Measurements from ENCODE around the gene PPY. TPM values are rescaled to one million over a fixed set of nuclear protein-coding genes. Genes with fewer than 3 reads are reported as not detected.
"Not testable (repeated sequence)": the region's sequence is repeated elsewhere in the genome, so short reads cannot be mapped to it uniquely, and the experiment has no call there.

Gene PPY, protein sequence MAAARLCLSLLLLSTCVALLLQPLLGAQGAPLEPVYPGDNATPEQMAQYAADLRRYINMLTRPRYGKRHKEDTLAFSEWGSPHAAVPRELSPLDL
- not detected for total RNA-seq

DNA sequence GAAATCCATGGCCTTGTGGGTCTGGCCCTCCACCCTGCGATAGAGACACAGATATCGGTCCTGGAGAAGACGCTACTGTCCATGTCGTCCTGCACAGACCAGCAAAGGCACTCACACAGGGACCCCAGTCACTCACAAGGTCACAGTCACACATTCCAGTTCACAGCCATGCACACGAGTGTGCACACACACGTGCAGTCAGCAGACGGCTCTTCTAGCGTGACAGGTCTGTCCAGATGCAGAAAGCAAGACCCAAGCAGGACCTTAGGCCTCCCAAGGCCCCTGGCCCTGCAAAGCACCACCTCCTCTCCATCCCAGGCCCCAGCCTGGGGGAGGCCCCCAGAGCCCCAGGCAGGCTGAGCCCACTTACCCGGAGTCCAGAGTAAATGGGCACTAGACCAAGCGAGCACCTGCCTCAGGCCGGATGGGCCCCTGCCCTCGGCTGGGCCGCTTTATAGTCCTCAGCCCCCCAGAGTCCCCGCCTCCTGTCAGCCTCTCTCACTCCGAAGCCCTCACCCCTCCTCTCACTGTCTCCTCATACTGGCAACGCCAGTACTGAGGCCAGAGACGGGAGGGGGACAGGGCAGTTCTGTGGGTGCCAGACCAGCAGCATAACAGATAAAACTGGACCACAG is at the start of gene PPY:
PPY (minus strand) TSS at position 426 of the 635 bp plus-strand sequence. CDS start 822 bp downstream, outside the sequence.
- DNase-seq: no peak

DNA sequence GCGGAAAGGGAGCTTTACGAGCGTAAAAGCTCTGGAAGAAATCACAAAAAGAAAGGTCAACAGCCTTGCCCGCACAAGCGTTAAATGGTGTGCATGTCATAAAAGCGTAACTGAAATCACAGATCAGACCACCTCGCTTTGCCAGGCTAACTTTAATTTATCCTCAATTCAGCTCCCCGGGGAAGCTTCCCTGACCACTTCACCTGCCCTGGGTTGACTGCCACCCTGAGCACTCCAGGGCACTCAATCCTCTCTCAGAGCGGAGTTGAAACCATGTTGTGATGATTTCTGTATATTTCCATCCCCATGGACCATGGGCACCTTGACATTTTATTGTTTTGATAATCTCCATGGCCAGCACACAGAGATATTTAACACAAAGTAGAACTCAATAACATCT is 46.0 kb upstream of the PPY start:
- no peak for DNase-seq

DNA sequence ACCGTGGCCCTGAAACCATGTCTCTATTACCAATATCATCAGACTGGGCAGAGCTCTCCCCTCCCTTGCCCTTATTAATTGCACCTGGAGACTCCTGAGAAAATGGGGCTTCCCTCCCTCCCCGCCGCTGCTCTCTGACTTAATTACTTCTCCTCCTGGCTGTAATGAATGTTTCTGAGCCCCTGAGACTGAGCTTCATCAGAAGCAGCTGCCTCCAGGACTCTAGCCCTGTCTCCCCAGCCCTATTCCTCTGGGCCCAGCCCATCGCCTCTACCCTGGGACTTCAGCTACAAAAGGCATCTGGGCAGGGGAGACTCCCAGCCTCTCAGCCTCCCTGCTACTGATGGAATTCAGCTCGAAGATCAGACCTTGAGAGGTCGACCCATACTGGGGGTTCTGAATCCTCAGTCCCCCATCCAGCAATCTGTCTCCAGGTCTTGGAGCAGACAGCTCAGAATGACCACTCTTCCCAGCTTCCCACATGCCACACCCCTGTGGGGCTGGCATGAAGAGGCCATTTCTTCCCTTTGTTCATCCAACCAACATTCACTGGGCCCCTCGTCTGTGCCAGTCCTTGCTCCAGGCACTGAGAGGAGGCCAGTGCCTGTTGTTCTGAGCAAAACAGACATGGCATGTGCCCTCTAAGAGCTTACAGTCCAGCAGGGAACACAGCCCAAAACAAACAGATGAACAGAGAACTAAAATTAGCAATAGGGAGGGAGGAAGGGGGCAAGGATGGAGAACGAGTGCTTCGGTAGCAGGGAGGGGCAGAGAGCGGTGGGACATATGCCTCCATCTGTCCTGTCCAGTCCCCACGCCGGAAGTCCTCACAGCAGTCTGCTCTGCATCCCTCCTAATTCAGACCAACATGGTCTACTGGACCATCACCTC is 45.1 kb upstream of the PPY start:
- no peak for DNase-seq

DNA sequence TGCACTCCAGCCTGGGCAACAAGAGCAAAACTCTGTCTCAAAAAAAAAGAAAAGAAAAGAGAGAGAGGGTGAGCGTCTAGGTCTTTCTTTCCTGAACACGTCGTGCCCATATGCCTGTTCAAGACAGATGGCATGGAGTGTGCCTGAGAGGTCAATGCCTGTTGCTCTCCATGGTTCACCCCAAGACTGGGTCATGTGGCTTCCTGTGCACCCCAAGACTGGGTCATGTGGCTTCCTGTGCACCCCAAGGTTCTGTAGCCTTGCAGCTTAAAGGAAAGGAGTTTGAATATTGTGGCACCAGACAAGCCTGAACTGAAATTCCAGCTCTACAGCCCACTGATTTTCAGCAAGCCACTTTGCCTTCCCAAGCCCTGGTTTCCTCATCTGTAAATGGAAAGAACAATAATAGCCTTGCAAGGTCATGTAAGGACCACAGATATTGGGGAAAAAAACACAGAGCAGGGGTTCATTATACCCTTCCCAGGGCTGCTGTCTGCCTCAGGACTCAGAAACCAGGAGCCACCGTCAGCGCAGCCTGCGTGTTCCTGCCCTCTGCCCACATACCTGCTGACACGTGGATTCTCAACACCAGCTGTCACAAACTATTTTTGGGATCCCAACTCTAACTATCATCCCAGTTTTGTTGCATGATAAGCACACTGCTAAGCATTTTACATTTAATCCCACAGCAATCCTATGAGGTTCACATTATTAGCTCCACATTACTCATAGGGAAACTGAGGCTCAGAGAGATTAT is 44.1 kb upstream of the PPY start:
- no peak for DNase-seq

DNA sequence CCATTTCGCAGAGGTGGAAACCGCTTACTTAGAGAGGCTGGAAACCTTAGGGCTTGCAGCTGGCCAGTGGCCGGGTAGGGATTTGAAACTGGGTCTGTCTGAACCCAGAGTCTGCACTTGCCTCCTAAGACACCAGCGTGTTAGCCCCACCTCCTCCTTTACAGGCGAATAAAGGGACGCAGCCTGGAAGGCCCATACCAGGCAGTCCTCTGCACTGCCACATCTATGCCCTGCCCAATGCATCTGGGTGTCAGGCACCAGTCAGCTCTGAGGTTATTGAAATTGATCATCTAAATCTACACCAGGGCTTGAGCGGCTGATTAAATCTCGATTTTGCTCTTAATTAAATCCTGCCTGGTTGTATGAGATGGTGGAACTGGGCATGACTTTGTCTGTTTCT is 42.2 kb upstream of the PPY start:
- no peak for DNase-seq

DNA sequence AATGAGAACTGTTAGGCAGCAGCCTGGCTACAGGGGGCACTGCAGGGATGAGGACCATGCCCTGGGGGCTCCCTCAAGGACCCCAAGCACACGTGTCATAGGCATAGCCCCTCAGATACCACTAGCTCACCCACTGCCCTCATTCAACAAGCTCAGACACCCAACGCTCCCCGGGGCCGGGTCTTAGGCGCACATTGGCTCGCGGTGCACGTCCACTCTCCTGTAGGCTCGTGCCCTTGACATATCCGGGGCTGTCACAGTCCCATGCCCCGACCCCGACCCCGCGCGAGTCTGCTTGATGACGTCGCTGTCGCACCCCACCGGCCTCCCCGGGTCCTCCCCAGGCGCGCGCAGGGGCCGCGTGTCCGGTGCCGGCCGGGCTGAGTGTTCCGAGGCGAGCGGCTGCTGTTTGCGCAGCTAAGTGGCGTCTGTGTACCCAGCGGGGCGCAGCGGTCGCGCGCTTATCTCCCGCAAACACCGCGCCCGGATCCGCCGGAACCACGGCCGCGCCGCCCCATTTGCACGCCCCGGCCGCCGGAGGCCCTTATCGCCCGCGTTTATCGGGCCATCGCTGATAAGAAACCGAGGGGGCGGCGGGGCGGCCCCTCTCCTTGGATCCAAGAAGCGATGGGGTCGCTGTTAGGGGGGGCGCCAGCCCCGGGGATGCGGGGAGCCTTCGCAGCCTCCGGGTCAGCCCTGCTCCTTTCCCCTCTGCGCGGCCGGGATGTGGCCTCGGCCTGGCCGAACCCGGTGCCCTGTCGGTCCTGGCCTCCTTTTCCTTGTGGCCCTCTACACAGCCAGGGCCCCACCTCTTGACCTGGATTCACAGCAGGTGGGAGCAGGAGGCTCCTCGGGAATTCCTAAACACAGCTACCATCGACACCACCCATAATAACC is 41.5 kb upstream of the PPY start:
- no peak for DNase-seq

DNA sequence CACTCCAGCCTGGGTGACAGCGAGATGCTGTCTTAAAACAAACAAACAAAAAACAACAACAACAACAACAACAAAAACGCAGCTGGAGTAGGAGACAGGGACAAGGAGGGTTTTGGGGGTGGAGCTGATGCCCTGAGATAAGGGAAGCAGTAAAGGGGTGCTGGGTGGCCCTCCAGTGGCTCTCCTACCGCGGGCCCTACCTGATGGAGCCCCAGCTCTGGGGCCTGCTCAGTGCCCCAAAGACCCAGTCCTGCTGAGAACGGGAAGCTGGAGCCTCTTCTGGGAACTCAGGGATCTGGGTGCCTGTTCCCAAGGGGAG is 40.9 kb upstream of the PPY start:
- DNase-seq: no peak

DNA sequence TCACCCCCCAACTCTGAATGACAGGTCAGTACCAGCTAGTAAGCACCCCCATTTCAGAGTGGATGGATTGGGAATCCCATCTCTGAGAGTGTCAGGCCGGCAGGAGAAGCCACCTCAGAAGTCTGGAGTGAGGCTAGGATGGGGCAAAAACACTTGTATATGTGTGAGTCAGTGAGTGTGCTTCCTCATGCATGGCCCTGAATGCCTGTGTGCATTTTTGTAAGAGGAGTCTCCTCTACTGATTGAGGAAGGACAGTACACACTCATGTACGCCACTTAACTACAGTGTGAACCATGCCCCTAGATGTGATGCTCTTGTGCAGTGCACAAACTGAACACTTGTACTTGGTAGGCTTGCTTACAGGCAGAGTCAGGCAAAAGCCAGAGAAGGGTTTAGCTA is 39.9 kb upstream of the PPY start:
- DNase-seq: no peak

DNA sequence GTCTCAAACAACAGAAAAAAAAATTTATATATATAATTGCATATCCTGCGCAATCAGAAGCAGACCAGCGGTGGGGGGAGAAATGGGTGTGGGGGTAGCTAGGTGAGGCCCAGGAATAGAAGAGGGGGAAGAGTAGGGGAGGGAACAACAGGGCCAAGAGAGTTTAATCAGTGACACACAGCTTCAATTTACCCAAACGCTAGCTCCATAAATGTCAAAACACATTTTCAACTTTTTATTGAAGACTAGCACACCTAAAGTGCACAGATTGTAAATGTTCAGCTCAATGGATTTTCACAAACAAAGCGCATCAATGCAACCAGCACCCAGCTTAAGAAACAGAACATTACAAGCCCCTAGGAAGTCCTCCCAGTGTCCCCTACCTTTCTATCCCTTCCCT is 37.4 kb upstream of the PPY start:
- no peak for DNase-seq

DNA sequence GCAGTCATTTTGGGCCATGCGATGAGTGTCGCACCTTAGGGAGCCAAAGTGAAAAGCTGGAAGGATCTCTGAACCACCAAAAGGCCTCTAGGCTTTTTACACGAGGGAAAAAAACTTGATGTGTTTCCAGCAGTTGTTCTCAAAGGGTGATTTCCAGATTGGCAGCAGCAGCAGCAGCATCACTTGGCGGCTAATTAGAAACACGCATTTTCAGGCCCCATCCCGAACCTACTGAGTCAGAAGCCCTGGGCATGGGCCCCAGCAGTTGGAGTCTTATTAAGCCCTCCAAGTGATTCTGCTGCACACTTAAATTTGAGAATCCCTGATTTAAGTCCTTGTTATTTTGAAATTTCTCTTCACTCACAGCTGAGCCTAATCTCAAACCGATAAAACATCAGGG is 36.7 kb upstream of the PPY start:
- DNase-seq: no peak

DNA sequence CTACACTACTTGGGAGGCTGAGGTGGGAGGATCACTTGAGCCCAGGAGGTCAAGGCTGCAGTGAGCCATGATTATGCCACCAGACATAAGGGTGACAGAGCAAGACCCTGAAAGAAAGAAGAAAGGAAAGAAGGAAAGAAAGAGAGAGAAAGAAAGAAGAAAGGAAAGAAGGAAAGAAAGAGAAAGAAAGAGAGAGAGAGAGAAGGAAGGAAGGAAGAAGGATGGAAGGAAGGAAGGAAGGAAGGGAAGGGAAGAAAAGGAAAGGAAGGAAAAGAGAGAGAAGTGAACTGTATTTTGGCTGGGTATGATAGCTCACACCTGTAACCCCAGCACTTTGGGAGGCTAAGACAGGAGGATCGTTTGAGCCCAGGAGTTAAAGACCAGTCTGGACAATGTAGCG is 35.8 kb upstream of the PPY start:
- DNase-seq: no peak

DNA sequence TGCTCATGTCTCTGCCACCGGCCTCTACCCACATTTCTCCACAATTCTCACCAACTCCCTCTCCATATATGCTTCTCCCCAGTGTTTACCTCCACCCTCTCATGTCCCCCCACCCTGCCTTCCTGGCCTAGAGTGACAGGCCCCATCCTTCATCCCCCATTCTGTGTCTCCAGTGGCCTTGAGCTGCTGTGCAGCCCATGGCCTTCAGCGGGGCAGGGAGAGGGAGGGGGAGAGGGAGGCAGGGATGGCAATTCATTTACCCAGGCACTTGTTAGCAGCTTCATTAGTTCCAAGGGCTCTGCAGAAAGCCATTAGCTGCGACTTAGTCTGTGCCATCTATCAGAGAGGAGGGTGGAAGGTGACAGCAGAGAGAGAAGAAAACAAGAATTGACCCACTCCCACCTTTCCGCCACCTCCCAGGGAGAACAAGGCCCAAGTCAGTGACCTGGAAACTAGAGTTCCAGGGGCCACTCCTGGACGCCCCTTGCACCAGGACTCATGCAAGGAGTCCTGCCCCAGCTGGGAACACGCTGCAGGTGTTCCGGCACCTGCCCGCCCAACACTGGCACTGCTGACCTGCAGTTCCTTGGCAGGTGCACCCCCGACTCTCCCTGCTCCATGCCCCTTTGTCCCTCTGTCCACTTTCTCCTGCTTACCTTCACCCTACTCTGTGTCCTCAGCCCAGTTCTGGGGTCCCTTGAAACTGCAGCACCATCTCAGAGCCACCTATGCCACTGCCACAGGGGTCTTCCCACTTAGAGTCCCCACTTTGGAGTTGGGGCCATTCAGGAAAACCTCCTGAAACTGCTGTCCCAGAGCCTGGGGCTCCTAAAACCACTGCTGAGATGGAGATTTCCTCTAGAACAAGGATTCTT is 34.9 kb upstream of the PPY start:
- no peak for DNase-seq

DNA sequence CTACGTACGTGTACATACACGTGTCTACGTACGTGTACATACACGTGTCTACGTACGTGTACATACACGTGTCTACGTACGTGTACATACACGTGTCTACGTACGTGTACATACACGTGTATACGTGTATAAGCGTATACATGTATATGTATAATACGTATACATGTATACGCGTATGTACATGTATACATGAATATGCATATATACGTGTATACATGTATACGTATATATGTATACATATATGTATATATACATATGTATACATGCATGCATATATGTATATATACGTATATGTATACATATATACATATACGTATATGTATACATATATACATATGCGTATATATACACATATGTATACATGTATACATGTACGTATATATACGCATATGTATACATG is 33.6 kb upstream of the PPY start:
- DNase-seq: no peak

DNA sequence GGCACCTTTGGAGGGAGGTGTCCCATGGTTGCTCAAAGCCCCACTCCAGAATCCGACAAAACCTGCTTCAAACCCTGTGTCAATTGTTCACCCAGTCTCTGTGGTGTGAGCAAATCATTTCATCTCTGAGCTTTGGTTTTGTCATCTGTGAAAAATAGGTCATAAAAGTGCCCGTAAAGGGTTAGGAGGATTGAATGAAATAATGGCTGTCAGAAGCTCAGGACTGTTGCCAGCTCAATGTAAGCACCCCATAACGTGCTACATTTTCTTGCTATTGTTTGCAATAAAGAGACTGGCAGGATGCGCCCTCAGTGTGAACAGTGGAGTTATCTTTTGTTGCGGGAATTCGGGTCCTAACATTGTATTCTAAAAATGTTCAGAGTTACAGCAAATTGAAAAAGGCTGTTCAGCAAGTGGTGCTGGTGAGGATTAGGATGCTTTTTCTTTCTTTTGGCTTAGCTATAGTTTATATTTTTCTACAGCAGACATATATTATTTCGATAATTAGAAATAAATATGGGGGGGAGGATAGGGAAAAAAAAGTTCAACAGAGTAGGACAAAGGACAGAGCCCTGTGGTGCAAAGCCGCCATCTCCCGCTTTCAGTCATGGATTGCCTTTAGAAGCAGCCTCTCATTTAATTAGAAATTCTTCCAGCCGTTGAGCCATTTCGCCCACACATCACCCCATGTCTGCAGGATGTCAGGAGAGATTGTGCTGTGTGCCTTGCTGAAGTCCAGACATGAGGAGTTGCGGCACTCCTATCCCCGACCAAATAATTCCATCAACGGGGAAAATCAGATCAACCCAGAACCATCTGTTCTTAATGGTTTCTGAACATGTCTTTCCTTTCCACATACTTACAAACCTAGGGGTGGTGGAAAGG is 32.3 kb upstream of the PPY start:
- DNase-seq: no peak

DNA sequence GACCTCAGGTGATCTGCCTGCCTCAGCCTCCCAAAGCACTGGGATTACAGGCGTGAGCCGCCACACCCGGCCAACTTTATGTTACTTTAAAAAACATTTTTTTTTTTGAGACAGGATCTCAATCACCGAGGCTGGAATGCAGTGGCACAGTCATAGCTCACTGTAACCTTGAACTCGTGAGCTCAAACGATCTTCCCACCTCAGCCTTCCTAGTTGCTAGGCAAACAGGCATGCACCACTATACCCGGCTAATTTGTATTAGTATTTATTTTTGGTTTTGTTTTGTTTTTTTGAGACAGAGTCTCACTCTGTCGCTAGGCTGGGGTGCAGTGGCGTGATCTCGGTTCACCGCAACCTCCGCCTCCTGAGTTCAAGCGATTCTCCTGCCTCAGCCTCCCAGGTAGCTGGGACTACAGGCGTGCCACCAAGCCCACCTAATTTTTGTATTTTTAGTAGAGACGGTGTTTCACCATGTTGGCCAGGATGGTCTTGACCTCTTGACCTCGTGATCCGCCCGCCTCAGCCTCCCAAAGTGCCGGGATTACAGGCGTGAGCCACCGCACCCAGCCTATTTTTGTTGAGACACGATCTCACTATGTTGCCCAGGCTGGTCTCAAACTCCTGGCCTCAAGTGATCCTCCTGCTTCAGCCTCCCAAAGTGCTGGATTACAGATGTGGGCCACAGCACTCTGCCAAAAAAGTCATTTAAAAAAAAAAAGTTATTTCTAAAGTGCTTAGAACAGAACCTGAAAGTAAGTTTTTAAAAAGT is 30.4 kb upstream of the PPY start:
- DNase-seq: not testable (repeated sequence)

DNA sequence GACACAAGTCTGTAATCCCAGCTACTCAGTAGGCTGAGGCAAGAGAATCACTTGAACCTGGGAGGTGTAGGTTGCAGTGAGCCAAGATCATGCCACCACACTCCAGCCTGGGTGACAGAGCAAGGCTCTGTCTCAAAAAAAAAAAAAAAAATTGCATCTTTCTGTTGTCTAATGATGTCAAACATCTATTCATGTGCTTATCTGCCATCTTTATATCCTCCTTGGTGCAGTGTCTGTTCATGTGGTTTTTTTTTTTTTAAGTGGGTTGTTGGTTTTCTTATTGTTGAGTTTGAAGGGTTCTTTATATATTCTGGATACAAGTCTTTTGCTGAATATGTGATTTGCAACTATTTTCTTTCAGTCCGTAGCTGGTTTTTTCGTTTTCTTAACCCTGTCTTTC is 29.2 kb upstream of the PPY start:
- DNase-seq: not testable (repeated sequence)

DNA sequence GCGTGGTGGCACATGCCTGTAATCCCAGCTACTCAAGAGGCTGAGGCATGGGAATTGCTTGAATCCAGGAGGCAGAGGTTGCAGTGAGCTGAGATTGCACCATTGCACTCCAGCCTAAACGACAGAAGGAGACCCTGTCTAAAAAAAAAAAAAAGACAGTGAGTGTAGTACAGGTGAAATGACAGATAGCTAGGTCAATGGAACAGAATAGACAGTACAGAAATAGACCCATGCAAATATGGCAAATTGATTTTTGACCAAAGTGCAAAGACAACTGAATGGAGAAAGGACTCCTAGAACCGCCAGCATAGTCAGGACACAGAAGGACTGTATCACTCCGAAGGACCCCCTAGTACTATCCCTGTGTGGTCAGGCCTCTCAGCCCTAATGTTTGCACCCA is 28.1 kb upstream of the PPY start:
- no peak for DNase-seq

DNA sequence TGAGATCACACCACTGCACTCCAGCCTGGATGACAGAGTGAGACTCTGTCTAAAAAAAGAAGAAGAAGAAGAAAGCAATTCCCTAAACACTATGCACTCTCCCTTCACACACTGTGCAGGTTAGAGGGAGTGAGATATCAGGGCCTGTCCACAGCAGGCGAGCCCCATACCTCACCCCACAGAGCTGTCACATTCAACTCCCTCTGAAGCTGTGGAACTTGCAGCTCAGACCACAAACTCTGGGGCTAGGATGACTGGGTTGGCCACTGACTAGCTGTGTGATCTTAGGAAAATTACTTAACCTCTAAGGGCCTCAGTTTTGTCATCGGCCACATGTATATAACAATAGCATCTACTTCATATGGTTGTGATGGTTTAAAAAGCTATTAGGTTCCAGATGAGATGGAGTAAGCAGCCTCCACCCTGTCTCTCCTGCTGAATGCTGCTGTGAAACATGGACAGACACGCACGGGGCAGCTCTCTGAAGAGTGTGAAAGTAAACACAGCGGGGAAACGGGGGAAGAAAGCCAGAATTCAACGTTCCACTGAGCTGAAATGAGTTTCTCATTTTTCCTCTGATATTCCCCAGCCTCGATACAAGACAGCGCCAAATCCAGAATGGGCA is 25.1 kb upstream of the PPY start:
- DNase-seq: peak; percentile 21

DNA sequence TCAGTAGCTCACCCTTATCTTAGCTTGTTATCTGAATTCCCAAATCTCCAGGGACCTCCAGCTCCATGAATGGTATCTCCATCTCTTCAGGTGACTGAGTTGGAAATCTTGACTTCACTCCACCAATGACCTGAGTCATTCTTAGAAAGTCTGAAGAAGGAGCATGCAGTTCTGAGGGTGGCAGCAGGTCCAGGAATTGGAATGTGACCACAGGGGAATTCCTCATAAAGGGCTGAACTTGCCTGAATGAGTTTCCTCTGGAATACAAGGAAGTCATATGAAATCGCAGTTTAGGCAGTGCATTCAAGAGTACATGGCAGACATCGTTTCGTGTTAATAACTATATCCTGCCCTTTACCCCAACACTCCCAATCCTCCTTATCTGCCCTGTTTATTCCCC is 24.0 kb upstream of the PPY start:
- no peak for DNase-seq

Measured in tongue (tissue), 2 donors.